ENCODE results near the gene VPS33B.

The VPS33B gene

GRCh38 chr15:90954712-90955623, 67.4 kb downstream of the VPS33B start, which contains the start of gene RCCD1:
TSS of gene RCCD1 (plus strand) at chr15:90954884. CDS start at chr15:90956735, 1,851 bp downstream.
- peak within 1 kb of the TSS; percentile 87 for H3K27ac ChIP-seq
- no peak for DNase-seq (ENCODE audit: low read depth, low spot score)

- H3K27ac ChIP-seq: peak overlapping the region; percentile 87
- DNase-seq (ENCODE audit: low read depth, low spot score): no peak
Observed at GRCh38 chr15:90953947-90954711, 68.3 kb downstream of the VPS33B start.

GRCh38 chr15:90952901-90953677, 69.3 kb downstream of the VPS33B start:
- DNase-seq (ENCODE audit: low read depth, low spot score): no peak
- no peak overlapping the region for H3K27ac ChIP-seq

- no peak for DNase-seq (ENCODE audit: low read depth, low spot score)
Observed at GRCh38 chr15:90950676-90951075, 71.7 kb downstream of the VPS33B start.

GRCh38 chr15:90949979-90950675, 72.3 kb downstream of the VPS33B start:
- H3K27ac ChIP-seq: peak overlapping the region; percentile 69
- no peak for DNase-seq (ENCODE audit: low read depth, low spot score)

More at GRCh38 chr15:90950676-90951075, 71.7 kb downstream of the VPS33B start:
- H3K27ac ChIP-seq: no peak overlapping the region
